GM12875 (cell line): Measurements from ENCODE around the gene DENND2A.
"Not testable (repeated sequence)": the region's sequence is repeated elsewhere in the genome, so short reads cannot be mapped to it uniquely, and the experiment has no call there.

Experiments used
- H3K4me3 ChIP-seq: one replicate; pipeline ENCODE4 v1.5.1; 2011; ENCODE audit warnings: low read depth, low read length, control low read depth
- TF ChIP-seq, protein P1 (sequence below): IDR thresholded peaks from 2 replicates; pipeline ENCODE4 v1.5.1; 2011; ENCODE audit warnings: low read depth, mild to moderate bottlenecking, control low read depth, inconsistent platforms, low read length, moderate library complexity, borderline replicate concordance; ENCODE audit not compliant: insufficient read depth

Gene DENND2A

DNA sequence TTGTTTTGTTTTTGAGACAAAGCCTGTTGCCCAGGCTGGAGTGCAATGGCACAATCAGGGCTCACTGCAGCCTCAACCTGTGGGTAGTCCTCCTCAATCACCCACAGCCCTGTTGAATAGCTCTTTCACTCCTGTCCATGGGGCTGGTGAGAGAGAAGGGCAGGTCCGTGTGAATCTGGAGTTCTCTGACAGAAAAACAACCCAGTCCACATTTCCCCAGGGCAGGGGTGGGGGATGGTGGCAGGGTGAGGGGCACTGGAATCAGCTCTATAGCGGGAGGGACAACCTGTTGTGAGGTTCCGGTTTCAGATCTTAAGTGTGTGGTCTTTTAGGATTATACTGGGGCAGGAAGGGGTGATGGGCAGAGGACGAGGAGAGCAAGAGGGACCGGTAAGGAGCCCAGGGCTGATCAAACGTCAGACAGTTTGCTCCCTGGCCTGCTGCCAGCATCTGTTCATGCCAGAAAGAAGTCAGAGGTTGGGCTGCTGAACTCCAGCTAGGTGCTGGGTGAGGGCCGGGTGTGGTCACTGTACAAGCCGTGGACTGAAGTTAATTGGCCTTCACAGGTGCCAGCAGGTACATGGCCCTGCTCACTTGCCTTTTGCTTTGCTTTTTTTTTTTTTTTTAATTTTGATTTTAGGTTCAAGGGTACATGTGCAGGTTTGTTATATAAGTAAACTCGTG, 128.2 kb downstream of the DENND2A start:
- H3K4me3 ChIP-seq, result no peak overlapping the region
- TF ChIP-seq, protein P1, sequence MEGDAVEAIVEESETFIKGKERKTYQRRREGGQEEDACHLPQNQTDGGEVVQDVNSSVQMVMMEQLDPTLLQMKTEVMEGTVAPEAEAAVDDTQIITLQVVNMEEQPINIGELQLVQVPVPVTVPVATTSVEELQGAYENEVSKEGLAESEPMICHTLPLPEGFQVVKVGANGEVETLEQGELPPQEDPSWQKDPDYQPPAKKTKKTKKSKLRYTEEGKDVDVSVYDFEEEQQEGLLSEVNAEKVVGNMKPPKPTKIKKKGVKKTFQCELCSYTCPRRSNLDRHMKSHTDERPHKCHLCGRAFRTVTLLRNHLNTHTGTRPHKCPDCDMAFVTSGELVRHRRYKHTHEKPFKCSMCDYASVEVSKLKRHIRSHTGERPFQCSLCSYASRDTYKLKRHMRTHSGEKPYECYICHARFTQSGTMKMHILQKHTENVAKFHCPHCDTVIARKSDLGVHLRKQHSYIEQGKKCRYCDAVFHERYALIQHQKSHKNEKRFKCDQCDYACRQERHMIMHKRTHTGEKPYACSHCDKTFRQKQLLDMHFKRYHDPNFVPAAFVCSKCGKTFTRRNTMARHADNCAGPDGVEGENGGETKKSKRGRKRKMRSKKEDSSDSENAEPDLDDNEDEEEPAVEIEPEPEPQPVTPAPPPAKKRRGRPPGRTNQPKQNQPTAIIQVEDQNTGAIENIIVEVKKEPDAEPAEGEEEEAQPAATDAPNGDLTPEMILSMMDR, result no peak

DNA sequence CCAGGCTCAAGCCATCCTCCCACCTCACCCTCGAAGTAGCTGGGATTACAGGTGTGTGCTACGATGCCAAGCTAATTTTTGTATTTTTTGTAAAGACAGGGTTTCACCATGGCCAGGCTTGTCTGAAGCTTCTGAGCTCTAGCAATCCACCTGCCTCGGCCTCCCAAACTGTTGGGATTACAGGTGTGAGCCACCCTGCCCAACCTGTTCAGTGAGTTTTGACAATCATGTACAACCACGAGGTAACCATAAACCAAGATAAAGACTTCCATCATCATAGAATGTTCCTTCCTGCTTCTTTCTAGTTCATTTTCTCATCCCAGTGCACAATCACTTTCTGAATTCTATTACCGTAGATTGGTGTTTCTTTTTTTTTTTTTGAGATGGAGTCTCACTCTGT, 130.8 kb downstream of the DENND2A start:
- TF ChIP-seq, protein P1, result no peak
- no peak overlapping the region for H3K4me3 ChIP-seq

DNA sequence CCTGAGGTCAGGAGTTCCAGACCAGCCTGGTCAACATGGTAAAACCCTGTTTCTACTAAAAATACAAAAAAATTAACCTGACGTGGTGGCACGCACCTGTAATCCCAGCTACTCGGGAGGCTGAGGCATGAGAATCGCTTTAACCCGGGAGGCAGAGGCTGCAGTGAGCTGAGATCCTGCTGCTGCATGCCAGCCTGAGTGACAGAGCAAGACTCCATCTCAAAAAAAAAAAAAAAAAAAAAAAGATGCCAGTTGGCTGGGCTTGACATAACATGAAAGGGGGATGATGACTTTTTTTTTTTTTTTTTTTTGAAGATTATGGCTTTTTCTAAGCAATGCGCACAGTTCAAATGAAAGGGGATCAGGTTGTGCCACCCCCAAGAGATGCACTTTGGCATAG, 133.1 kb downstream of the DENND2A start:
- not testable (repeated sequence) for H3K4me3 ChIP-seq

DNA sequence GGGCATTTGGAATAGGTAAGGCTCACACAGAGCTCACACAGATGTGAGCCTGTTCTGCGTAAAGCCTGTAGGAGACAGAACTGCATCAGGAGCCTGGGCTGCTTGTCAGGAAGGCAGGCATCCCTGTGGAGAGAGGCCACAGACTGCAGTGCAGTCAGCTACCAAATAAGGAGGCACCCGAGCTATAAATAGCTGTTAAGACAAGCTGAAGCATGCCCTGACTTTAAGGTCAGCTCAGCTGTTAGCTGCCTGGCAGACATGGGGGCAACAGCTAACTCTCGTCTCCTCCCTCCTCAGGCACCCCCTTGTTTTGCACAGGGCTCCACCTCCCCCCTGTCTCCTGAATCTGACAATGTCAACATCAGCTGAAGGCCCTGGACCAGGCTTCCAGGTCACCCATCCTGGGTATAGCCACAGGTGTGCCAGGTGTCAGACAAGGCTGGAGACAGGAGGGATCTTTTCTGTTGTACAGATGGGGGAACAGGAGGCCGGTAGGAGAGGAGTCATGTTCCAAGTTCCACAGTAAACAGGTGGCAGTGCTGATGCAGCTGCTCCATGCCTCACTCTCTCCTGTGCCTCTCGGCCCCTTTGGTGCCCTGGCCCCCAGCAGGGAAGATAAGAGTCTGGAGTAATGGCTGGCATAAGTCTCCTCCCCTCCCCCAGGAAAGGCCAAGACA, 133.7 kb downstream of the DENND2A start:
- TF ChIP-seq, protein P1, result no peak
- no peak overlapping the region for H3K4me3 ChIP-seq

DNA sequence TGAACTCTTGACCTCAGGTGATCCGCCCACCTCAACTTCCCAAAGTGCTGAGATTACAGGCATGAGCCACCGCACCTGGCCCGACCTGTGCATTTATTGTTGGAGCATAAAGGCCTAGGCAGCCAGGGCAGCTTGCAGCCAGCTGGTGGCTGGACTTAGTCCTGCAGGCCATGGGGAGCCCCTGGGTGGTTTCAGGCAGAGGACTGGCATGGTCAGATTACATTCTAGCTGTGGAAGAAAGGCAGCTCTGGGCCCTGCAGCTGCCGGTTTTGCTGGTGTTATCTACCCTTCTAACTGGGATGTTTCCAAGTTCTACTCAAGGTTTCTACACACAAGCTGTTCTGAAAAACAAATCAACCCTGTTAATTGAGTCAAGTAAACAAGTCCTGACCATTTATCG, 138.6 kb downstream of the DENND2A start:
- TF ChIP-seq, protein P1, result no peak
- no peak overlapping the region for H3K4me3 ChIP-seq

- not testable (repeated sequence) for H3K4me3 ChIP-seq
These were observed 142.8 kb downstream of the DENND2A start for GRCh38 chr7:140497807-140498206.

DNA sequence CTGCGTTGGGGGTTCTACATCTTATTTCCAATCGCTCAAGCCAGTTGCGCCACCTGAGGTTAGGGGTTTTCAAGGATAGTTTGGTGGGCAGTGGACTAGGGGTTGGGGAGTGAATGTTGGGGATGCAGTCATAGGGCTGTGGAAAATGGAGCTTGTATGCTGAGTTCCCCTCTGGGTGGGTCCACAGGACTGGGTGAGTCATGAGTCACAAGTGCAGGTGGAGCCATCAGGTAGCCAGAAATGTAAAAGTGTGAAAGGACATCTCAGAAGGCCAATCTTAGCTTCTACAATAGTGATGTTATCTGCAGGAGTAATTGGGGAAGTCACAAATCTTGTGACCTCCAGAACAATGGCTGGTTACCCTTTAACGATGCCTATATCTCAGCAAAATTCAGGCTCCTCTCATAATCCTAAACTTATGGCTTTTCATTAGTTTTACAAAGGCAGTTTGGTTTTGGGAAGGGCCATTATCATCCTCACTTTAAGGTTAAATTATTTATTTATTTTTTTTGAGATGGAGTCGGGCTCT, 143.3 kb downstream of the DENND2A start:
- H3K4me3 ChIP-seq, result no peak overlapping the region
- TF ChIP-seq, protein P1, result no peak

DNA sequence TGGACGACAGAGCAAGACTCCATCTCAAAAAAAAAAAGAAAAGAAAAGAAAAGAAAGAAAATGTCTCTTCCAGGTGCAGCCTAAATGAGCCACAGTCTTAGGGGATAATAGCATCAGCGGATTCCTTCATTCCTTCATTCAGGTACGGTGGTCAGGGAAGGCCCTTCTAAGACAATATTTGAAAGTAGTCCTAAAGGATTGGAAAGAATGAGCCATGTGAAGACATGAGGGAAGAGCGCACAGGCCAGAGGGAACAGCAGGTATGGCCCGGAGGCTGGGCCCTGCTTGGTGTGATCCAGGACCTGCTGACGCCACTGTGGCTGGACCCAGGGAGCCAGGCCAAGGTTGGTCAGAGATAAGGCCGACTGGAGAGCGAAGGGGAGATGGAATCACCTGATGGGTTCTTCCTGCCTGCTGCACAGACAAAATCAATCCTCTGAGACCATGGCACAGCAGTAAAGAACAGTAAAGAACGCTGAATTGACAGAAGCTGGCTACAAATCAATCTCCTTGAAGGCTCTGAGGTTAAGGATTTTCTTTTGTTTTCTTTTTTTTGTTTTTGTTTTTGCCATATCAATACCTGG, 145.0 kb downstream of the DENND2A start:
- TF ChIP-seq, protein P1, result no peak
- no peak overlapping the region for H3K4me3 ChIP-seq
